IPS DF 4.7 (cell line): ENCODE measurements around the gene ARHGAP24.

ENCODE experiments used
- DNase-seq: peaks from one replicate; pipeline ENCODE4 v3.0.0-alpha.2; 2013; ENCODE audit warnings: low spot score; ENCODE audit errors: extremely low read depth

ARHGAP24 gene

DNA sequence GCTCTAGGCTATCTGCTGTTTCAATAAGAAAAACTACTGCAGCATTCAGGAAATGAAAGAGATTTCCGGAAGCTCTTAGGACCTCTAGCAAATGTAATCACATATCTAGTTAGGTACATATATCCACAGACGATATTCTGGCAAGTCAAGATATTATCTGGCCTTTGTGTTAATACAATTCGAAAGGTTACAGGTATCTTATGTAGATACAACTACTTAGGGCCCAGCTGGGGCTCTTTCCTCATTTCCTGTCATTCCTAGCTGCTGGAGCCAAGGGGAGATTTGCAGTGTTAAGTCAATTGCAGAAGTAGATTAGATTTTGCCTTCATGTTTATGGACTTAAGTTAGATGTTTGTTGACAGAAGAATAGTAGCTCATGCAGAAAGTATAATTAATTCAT is 299.5 kb downstream of the ARHGAP24 start:
- DNase-seq = no peak

- no peak for DNase-seq
Measured at GRCh38 chr4:85776096-85776495, 301.1 kb downstream of the ARHGAP24 start.

- DNase-seq = no peak
Measured at GRCh38 chr4:85776579-85776978, 301.6 kb downstream of the ARHGAP24 start.

- no peak for DNase-seq
Measured at GRCh38 chr4:85777908-85778631, 303.1 kb downstream of the ARHGAP24 start.

GRCh38 chr4:85778632-85779131 is 303.7 kb downstream of the ARHGAP24 start:
- DNase-seq = no peak

- DNase-seq = no peak
Measured at GRCh38 chr4:85779165-85779564, 304.2 kb downstream of the ARHGAP24 start.

DNA sequence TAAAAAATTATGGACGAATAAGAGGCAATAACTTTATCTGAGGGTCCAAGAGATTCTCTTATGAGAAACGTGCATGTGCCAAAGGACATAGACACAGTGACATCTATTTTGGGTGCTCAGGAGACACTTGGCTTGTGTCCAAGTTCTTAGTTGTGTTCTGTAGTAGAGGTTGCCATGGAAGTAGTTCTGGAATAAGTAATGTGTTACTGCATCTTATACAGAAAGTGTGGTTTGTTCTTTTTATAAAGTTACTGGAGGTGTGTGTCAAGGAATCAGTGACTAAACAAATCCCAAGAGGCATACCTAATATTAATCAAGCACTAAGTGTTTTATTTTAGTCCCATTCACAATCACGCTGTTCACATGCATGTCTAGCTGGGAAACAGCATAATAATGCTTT is 305.7 kb downstream of the ARHGAP24 start:
- DNase-seq = no peak

DNA sequence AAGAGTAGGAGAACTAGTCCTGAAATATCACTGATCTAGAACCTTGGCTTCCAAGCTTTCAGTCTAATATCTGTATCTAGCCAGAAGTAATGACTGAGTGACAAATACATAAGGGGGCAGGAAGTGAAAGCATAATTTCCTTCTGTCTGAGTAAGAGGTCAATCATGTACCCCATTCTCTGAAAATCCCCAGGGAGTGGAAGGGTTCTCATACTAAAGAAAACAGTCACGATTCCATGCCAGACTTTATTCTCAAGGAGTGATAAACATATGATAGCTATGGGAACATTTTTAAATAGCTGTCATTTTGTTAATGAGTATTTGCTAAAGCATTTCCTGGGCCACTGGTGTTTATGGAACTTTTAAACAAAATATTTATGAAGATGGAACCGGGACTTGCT is 308.5 kb downstream of the ARHGAP24 start:
- no peak for DNase-seq

DNA sequence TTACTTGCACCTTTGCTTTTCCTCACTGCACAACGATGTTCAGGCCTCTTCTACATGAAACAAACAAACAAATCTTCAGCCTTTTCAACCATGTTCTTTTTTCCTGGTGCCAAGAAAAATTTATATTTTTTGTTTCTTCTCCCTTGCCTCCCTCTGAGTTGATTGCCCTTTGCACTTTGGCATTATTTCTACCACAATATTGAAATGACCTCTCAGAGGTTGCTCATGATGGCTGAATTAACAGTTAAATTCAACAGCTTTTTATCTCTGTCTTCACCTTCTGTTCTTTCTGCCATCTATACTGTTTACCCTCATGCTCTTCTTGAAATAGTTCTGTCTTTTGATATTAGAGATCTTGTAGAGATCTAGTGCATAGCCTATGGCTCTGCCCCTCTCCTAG is 308.9 kb downstream of the ARHGAP24 start:
- no peak for DNase-seq

- no peak for DNase-seq
Measured at GRCh38 chr4:85784348-85784747, 309.4 kb downstream of the ARHGAP24 start.

- DNase-seq = no peak
Measured at GRCh38 chr4:85784947-85785346, 310.0 kb downstream of the ARHGAP24 start.

DNA sequence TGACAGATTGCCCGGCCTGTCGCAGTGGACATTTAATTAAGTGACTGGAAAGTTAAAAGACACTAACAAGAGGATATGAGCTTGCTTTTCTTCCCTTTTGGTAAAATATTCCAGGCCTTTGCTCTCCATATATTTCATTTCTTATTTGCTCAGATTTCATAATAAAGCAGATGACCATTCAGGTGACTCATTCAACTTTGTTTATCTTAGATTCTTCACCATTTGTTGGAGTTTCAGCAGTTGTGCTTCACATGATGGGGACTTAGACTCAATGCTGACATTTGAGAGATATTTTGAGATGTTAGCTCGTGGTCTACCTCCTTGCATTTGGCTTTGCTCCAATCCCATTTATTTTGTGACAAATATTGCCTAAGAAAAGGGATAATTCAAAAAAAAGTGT is 312.2 kb downstream of the ARHGAP24 start:
- DNase-seq = no peak

DNA sequence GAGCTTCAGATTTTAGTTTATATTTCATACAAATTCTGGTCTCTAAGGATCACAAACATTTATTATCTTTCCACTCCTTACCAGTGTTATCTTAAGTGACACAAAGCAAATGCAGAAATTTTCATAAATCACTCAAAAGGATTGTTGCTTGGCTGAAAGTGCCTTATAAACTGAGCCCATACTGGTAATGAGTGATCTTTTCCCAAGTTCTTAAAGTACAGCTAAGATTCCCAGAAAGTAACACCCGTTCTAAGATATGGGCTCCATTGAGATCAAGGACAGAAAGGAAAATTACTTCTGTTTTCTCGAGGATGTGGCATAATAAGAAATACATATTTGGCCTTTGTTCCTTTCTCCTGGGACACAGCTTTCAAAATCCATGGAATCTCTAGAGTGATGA is 313.7 kb downstream of the ARHGAP24 start:
- DNase-seq = no peak

- DNase-seq = no peak
Measured at GRCh38 chr4:85789241-85789640, 314.3 kb downstream of the ARHGAP24 start.

DNA sequence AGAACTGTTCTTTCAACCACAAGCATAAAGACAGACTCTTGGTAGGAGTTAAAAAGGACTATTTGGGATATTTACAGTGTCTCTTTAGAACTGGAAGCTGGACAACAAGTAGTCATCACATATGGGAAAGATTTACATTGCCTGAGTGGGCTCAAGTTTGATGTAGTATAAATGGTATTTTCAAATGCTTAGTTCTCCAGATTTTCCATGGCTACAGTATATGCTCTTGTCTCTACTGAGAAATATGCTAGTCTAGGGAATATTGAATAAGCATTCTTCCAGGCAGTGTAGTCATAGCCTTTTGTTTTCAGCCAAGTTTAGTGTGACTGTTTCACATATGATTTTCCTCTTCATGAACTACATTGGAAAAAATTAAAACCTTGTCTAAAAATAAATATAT is 315.6 kb downstream of the ARHGAP24 start:
- no peak for DNase-seq

- DNase-seq = no peak
Measured at GRCh38 chr4:85792376-85793232, 317.7 kb downstream of the ARHGAP24 start.

GRCh38 chr4:85793233-85793585 is 318.3 kb downstream of the ARHGAP24 start:
- no peak for DNase-seq

- no peak for DNase-seq
Measured at GRCh38 chr4:85798012-85798770, 323.2 kb downstream of the ARHGAP24 start.

DNA sequence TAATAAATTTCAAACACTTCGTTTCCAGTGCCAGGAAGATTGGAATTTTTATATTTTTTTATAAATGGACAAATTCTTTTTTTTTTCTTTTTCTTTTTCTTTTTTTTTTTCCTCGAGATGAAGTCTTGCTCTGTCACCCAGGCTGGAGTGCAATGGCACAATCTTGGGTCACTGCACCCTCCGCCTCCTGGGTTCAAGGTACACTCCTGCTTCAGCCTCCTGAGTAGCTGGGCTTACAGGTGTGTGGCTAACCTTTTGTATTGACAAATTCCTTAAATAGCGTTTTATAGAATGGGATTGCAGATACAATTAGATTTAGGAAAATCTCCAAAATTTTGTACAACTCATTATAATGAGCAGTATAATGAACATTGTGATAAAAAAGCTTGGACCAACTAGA is 328.9 kb downstream of the ARHGAP24 start:
- DNase-seq = no peak

DNA sequence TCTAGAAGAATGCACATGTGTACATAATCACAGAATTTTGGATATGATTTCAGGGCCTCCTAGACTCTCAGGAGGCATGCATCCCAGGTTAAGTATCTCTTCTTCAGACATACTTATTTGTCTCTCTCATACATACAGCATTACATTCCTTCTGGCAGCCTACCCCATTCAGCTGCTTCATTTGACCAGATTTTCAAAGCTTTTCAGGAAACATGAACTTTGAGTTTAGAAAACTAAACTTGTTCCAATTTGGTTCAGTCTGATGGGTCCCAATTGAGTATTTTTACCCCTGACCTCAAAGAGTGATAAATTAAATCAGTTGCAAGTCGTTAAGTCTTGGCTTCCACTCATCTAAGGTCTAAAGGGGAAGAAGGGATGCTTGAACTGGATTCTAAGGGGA is 330.9 kb downstream of the ARHGAP24 start:
- no peak for DNase-seq

DNA sequence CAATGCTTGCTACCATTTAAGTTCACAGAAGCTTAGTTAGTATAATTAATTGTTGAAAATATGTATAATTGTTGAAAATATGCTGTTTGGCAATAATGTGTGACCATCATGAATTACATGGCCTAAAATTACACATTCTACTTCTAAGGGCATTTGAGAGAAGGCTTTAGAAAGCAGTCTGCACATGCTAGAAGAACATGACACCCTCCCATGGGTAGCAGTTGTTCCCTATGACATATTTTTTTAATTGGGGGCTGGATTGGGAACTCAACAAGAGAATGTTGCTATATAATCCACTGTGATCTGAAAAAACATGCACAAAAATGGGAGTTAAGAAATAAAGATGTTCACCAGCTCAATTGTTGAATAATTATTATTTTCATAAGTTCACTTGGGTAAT is 331.4 kb downstream of the ARHGAP24 start:
- DNase-seq = no peak
